Measurements from ENCODE around the gene FBXW11. TPM values are rescaled to one million over a fixed set of nuclear protein-coding genes. Genes with fewer than 3 reads are reported as not detected.

Gene FBXW11
- total RNA-seq, 1 experiment from 2014 or later = 69.2 TPM

GRCh38 chr5:171981847-171982246 lies 24.6 kb downstream of the FBXW11 start:
- Histone ChIP-seq H3K9me2 (replicated peaks; ENCODE audit: low read length) (no peaks in the 10 kb centered on the region), H4K20me1 (ENCODE audit: low read length) (peaks cover 6% of the 10 kb centered on the region; the same call in 1 of the 2 replicates), H3K79me2 (ENCODE audit: low read length) (peaks cover 96% of the 10 kb centered on the region), H3K9me3 (ENCODE audit: low read length) (peaks cover 22% of the 10 kb centered on the region; the same call in 1 of the 2 replicates), H2AFZ (ENCODE audit: low read length) (no peak overlapping the region), H3K9ac (ENCODE audit: low read length) (no peak overlapping the region), H3K4me3 (ENCODE audit: low read length) (no peak overlapping the region), H3K27me3 (ENCODE audit: low read length) (no peaks in the 10 kb centered on the region), H3K4me2 (ENCODE audit: low read length) (no peak overlapping the region), H3K4me1 (ENCODE audit: insufficient read depth, low read length) (peaks cover 15% of the 10 kb centered on the region), H3K36me3 (ENCODE audit: low read depth, low read length) (peaks cover 46% of the 10 kb centered on the region), H3K27ac (ENCODE audit: low read length) (no peak overlapping the region), H3F3A (ENCODE audit: low read length, unreplicated experiment) (no peaks in the 10 kb centered on the region)
- no peak for DNase-seq
- TF ChIP-seq EZH2phosphoT487 (IDR thresholded peaks at IDR 0.05; ENCODE audit: borderline replicate concordance, low read length) (no peak), CTCF (conservative IDR thresholded peaks at IDR 0.05; ENCODE audit: low read depth, low read length) (no peak), EZH2 (IDR thresholded peaks at IDR 0.05; ENCODE audit: low read length, unreplicated experiment) (no peak)
- no TSS peak for BruUV-seq (replicated peaks)
- POLR2A ChIA-PET (ENCODE audit: unreplicated experiment) = no interaction called here
- CTCF ChIA-PET = no interaction called here
- no peak for ATAC-seq
- intact Hi-C loops (cut with micrococcal nuclease) = no loop called here

- no peaks in the 10 kb centered on the region for H3K9me2 ChIP-seq (replicated peaks; ENCODE audit: low read length)
- peaks cover 15% of the 10 kb centered on the region for H3K4me1 ChIP-seq (ENCODE audit: insufficient read depth, low read length)
- no peak overlapping the region for H3K4me2 ChIP-seq (ENCODE audit: low read length)
- CTCF ChIA-PET = no interaction called here
- no peaks in the 10 kb centered on the region for H3K27me3 ChIP-seq (ENCODE audit: low read length)
- no TSS peak for BruUV-seq (replicated peaks)
- H3F3A ChIP-seq (ENCODE audit: low read length, unreplicated experiment) = no peaks in the 10 kb centered on the region
- no peak overlapping the region for H3K4me3 ChIP-seq (ENCODE audit: low read length)
- no peak for ATAC-seq
- peaks cover 22% of the 10 kb centered on the region; the same call in 1 of the 2 replicates for H3K9me3 ChIP-seq (ENCODE audit: low read length)
- DNase-seq = no peak
- H3K9ac ChIP-seq (ENCODE audit: low read length) = no peak overlapping the region
- peaks cover 12% of the 10 kb centered on the region; the same call in 1 of the 2 replicates for H4K20me1 ChIP-seq (ENCODE audit: low read length)
- H2AFZ ChIP-seq (ENCODE audit: low read length) = no peak overlapping the region
- H3K27ac ChIP-seq (ENCODE audit: low read length) = no peak overlapping the region
- intact Hi-C loops (cut with micrococcal nuclease) = no loop called here
- POLR2A ChIA-PET (ENCODE audit: unreplicated experiment) = no interaction called here
- H3K79me2 ChIP-seq (ENCODE audit: low read length) = peaks cover 96% of the 10 kb centered on the region
- no peak for TF ChIP-seq CTCF (conservative IDR thresholded peaks at IDR 0.05; ENCODE audit: low read depth, low read length)
- no peak for TF ChIP-seq EZH2phosphoT487 (IDR thresholded peaks at IDR 0.05; ENCODE audit: borderline replicate concordance, low read length)
- TF ChIP-seq EZH2 (IDR thresholded peaks at IDR 0.05; ENCODE audit: low read length, unreplicated experiment) = no peak
- peaks cover 46% of the 10 kb centered on the region for H3K36me3 ChIP-seq (ENCODE audit: low read depth, low read length)
Observed at GRCh38 chr5:171980792-171981191, 25.6 kb downstream of the FBXW11 start.

GRCh38 chr5:171979606-171980005 lies 26.8 kb downstream of the FBXW11 start:
- intact Hi-C loops (cut with micrococcal nuclease) = no loop called here
- Histone ChIP-seq H3K4me3 (ENCODE audit: low read length) (no peak overlapping the region), H3K79me2 (ENCODE audit: low read length) (peaks cover 97% of the 10 kb centered on the region), H3K36me3 (ENCODE audit: low read depth, low read length) (peaks cover 46% of the 10 kb centered on the region), H3K27me3 (ENCODE audit: low read length) (no peaks in the 10 kb centered on the region), H3F3A (ENCODE audit: low read length, unreplicated experiment) (no peaks in the 10 kb centered on the region), H3K9me2 (replicated peaks; ENCODE audit: low read length) (no peaks in the 10 kb centered on the region), H3K9me3 (ENCODE audit: low read length) (peaks cover 22% of the 10 kb centered on the region; the same call in 1 of the 2 replicates), H3K27ac (ENCODE audit: low read length) (no peak overlapping the region), H3K4me1 (ENCODE audit: insufficient read depth, low read length) (peaks cover 6% of the 10 kb centered on the region), H3K9ac (ENCODE audit: low read length) (no peak overlapping the region), H2AFZ (ENCODE audit: low read length) (no peak overlapping the region), H4K20me1 (ENCODE audit: low read length) (peaks cover 15% of the 10 kb centered on the region; the same call in 1 of the 2 replicates), H3K4me2 (ENCODE audit: low read length) (no peak overlapping the region)
- POLR2A ChIA-PET (ENCODE audit: unreplicated experiment) = interaction anchor here (0.6 kb wide), 1 partner anchor 31 kb away, joined by 13 read pairs; no protein-coding TSS in a partner anchor
- no peak for TF ChIP-seq EZH2phosphoT487 (IDR thresholded peaks at IDR 0.05; ENCODE audit: borderline replicate concordance, low read length)
- TF ChIP-seq CTCF (conservative IDR thresholded peaks at IDR 0.05; ENCODE audit: low read depth, low read length) = no peak
- ATAC-seq (no peak), DNase-seq (no peak)
- CTCF ChIA-PET = no interaction called here
- BruUV-seq (replicated peaks) = no TSS peak

All from PC-3 (cell line).